GM18499 (cell line): ENCODE data around the gene SLC6A6.
"Not testable (repeated sequence)": the region's sequence is repeated elsewhere in the genome, so short reads cannot be mapped to it uniquely, and the experiment has no call there.

Experiments used
- ATAC-seq: cut with Tn5 transposase; IDR thresholded peaks from one replicate; pipeline ENCODE4 v1.9.1; 2021; ENCODE audit warnings: moderate number of reproducible peaks; ENCODE audit not compliant: insufficient read depth, unreplicated experiment

SLC6A6 gene

GRCh38 chr3:14511623-14512280 is 109.3 kb downstream of the SLC6A6 start:
- no peak for ATAC-seq

- no peak for ATAC-seq
Observed at GRCh38 chr3:14512281-14512941, 110.0 kb downstream of the SLC6A6 start.

- no peak for ATAC-seq
Observed at GRCh38 chr3:14512942-14513327, 110.5 kb downstream of the SLC6A6 start.

GRCh38 chr3:14513566-14514322 is 111.3 kb downstream of the SLC6A6 start:
- ATAC-seq = no peak

- ATAC-seq = no peak
Observed at GRCh38 chr3:14514323-14514720, 111.9 kb downstream of the SLC6A6 start.

GRCh38 chr3:14515526-14515925 is 113.1 kb downstream of the SLC6A6 start:
- ATAC-seq = not testable (repeated sequence)

- no peak for ATAC-seq
Observed at GRCh38 chr3:14516738-14517345, 114.4 kb downstream of the SLC6A6 start.

- no peak for ATAC-seq
Observed at GRCh38 chr3:14517601-14518431, 115.4 kb downstream of the SLC6A6 start.

- no peak for ATAC-seq
Observed at GRCh38 chr3:14518432-14518802, 116.0 kb downstream of the SLC6A6 start.

GRCh38 chr3:14518893-14519292 is 116.5 kb downstream of the SLC6A6 start:
- ATAC-seq = no peak

- ATAC-seq = no peak
Observed at GRCh38 chr3:14519406-14519805, 117.0 kb downstream of the SLC6A6 start.

- ATAC-seq = no peak
Observed at GRCh38 chr3:14520149-14520548, 117.7 kb downstream of the SLC6A6 start.

GRCh38 chr3:14520967-14521366 is 118.6 kb downstream of the SLC6A6 start:
- ATAC-seq = no peak

- ATAC-seq = no peak
Observed at GRCh38 chr3:14521611-14522010, 119.2 kb downstream of the SLC6A6 start.

- no peak for ATAC-seq
Observed at GRCh38 chr3:14522129-14522691, 119.8 kb downstream of the SLC6A6 start.

GRCh38 chr3:14522768-14523167 is 120.4 kb downstream of the SLC6A6 start:
- no peak for ATAC-seq

- ATAC-seq = no peak
Observed at GRCh38 chr3:14523792-14524191, 121.4 kb downstream of the SLC6A6 start.

GRCh38 chr3:14524311-14524711 is 121.9 kb downstream of the SLC6A6 start:
- no peak for ATAC-seq

- no peak for ATAC-seq
Observed at GRCh38 chr3:14524920-14525660, 122.7 kb downstream of the SLC6A6 start.
